Tibial artery (tissue), 4 donors: Measurements from ENCODE around the gene KRT3.

Experiments
- DNase-seq, 2 donors: peaks; one replicate each; pipeline ENCODE4 v3.0.0-alpha.2; 2019
- H3K27ac ChIP-seq, 2 donors: fragments of 200-600 bp; sonication (generic) in 1 of 2; 1 replicate in 1 of 2; 2 replicates in 1 of 2; pipeline ENCODE4 v1.5.1; 2018 to 2019; ENCODE audit warnings: mild to moderate bottlenecking in 1 of 2
- H3K27me3 ChIP-seq, 2 donors: fragments of 200-600 bp; sonication (generic) in 1 of 2; one replicate each; pipeline versions ENCODE4 v1.5.1 to v1.6.0; 2016 to 2019
- H3K36me3 ChIP-seq, 3 donors: fragments of 200-600 bp; sonication (generic) in 2 of 3; one replicate each; pipeline ENCODE4 v1.5.1; 2016 to 2019; ENCODE audit warnings: mild to moderate bottlenecking in 2 of 3
- H3K4me1 ChIP-seq, 4 donors: fragments of 200-600 bp; sonication (generic) in 2 of 4; 1 replicate in 3 of 4; 2 replicates in 1 of 4; pipeline ENCODE4 v1.5.1; 2016 to 2019
- H3K4me3 ChIP-seq, 2 donors: fragments of 200-600 bp; sonication (generic) in 1 of 2; 1 replicate in 1 of 2; 2 replicates in 1 of 2; pipeline ENCODE4 v1.5.1; 2018 to 2019; ENCODE audit warnings: mild to moderate bottlenecking in 2 of 2
- H3K9me3 ChIP-seq, 3 donors: fragments of 200-600 bp; sonication (generic) in 1 of 3; one replicate each; pipeline ENCODE4 v1.5.1; 2016 to 2019
- CTCF ChIP-seq, 2 experiments: fragments of 200-600 bp in 1 of 2; fragments of 450-650 bp in 1 of 2; IDR thresholded peaks; one replicate each; pipeline ENCODE4 v1.5.1; 2017 to 2019; ENCODE audit warnings: antibody characterized with exemption in 2 of 2, mild to moderate bottlenecking in 1 of 2, moderate library complexity in 1 of 2
- intact Hi-C: fragments of 100-400 bp; cut with DNase I; formaldehyde crosslinking; loops from one replicate; pipeline ENCODE4 v1.15.0; 2023; ENCODE audit warnings: low total_unique reads

Gene KRT3

GRCh38 chr12:52806169-52806811 lies 10.4 kb upstream of the KRT3 start:
- no peak overlapping the region for H3K27ac ChIP-seq

GRCh38 chr12:52805739-52806138 lies 9.8 kb upstream of the KRT3 start:
- H3K4me3 ChIP-seq: no peak overlapping the region
- no peaks in the 10 kb centered on the region for H3K4me1 ChIP-seq
- intact Hi-C loops: no loop called here
- peaks cover 0 to 6% of the 10 kb centered on the region in 2 donors for H3K27me3 ChIP-seq
- no peak for DNase-seq
- H3K27ac ChIP-seq: no peak overlapping the region
- no peak for TF ChIP-seq CTCF (IDR thresholded peaks at IDR 0.05)
- H3K36me3 ChIP-seq: no peaks in the 10 kb centered on the region
- H3K9me3 ChIP-seq: no peaks in the 10 kb centered on the region

More at GRCh38 chr12:52806169-52806811, 10.4 kb upstream of the KRT3 start:
- Histone ChIP-seq H3K9me3 (no peaks in the 10 kb centered on the region), H3K4me1 (no peaks in the 10 kb centered on the region), H3K36me3 (no peaks in the 10 kb centered on the region), H3K27me3 (peaks cover 0 to 6% of the 10 kb centered on the region in 2 donors), H3K4me3 (no peak overlapping the region)
- DNase-seq: no peak
- intact Hi-C loops: no loop called here
- TF ChIP-seq CTCF (IDR thresholded peaks at IDR 0.05): no peak

- no peaks in the 10 kb centered on the region for H3K36me3 ChIP-seq
- DNase-seq: no peak
- H3K4me3 ChIP-seq: no peak overlapping the region
- H3K9me3 ChIP-seq: no peaks in the 10 kb centered on the region
- intact Hi-C loops: no loop called here
- no peak for TF ChIP-seq CTCF (IDR thresholded peaks at IDR 0.05)
- H3K4me1 ChIP-seq: no peaks in the 10 kb centered on the region
- no peak overlapping the region for H3K27ac ChIP-seq
- peaks cover 0 to 6% of the 10 kb centered on the region in 2 donors for H3K27me3 ChIP-seq
These were observed 9.1 kb upstream of the KRT3 start for GRCh38 chr12:52805000-52805399.

GRCh38 chr12:52802442-52802841 lies 6.5 kb upstream of the KRT3 start:
- no peak overlapping the region for H3K27ac ChIP-seq
- no peaks in the 10 kb centered on the region for H3K4me1 ChIP-seq
- H3K36me3 ChIP-seq: no peaks in the 10 kb centered on the region
- intact Hi-C loops: no loop called here
- no peak for TF ChIP-seq CTCF (IDR thresholded peaks at IDR 0.05)
- H3K9me3 ChIP-seq: no peaks in the 10 kb centered on the region
- H3K4me3 ChIP-seq: no peak overlapping the region
- DNase-seq: peak in 1 of 2 donors; percentile 10
- no peaks in the 10 kb centered on the region for H3K27me3 ChIP-seq

GRCh38 chr12:52801773-52802172 lies 5.9 kb upstream of the KRT3 start:
- intact Hi-C loops: no loop called here
- no peak for TF ChIP-seq CTCF (IDR thresholded peaks at IDR 0.05)
- H3K9me3 ChIP-seq: no peaks in the 10 kb centered on the region
- no peaks in the 10 kb centered on the region for H3K4me1 ChIP-seq
- no peaks in the 10 kb centered on the region for H3K27me3 ChIP-seq
- H3K36me3 ChIP-seq: no peaks in the 10 kb centered on the region
- peak in 1 of 2 donors; percentile 32 for DNase-seq
- H3K27ac ChIP-seq: no peak overlapping the region
- no peak overlapping the region for H3K4me3 ChIP-seq
